Naive thymus-derived CD4-positive, alpha-beta T cell (primary cell): ENCODE measurements around the gene UTP15. TPM values are rescaled to one million over a fixed set of nuclear protein-coding genes. Genes with fewer than 3 reads are reported as not detected.

ENCODE experiments used
- ATAC-seq: fragments of 150-1000 bp; cut with Tn5 transposase; 2 replicates; pipeline ENCODE4 v1.10.0; 2021; ENCODE audit warnings: mild to moderate bottlenecking, moderate library complexity
- CTCF ChIA-PET: fragments of 350-600 bp; sonication (Branson Sonifier 250); formaldehyde crosslinking; loops from one replicate; lab custom pipeline; 2021; ENCODE audit warnings: antibody characterized with exemption; lab: Charles Lee
- POLR2A ChIA-PET: fragments of 350-600 bp; sonication (Branson Sonifier 250); formaldehyde crosslinking; loops from one replicate; lab custom pipeline; 2021; ENCODE audit warnings: antibody characterized with exemption, inconsistent platforms; lab: Charles Lee
- DNase-seq, 9 donors: peaks; one replicate each; pipeline versions ENCODE4 v3.0.0 to v3.0.0-alpha.2; 2020 to 2022; ENCODE audit warnings: mixed read lengths in 1 of 9
- H3K27ac ChIP-seq: one replicate; pipeline ENCODE4 v1.7.0; 2013; ENCODE audit warnings: mild to moderate bottlenecking, low read depth, low read length, moderate library complexity
- H3K27me3 ChIP-seq, 2 donors: one replicate each; pipeline ENCODE4 v1.7.0; 2013; ENCODE audit warnings: low read length in 2 of 2, mild to moderate bottlenecking in 2 of 2, moderate library complexity in 2 of 2; ENCODE audit not compliant: control insufficient read depth in 2 of 2, insufficient read depth in 2 of 2
- H3K36me3 ChIP-seq, 3 experiments: 1 replicate in 2 of 3; 2 replicates in 1 of 3; pipeline ENCODE4 v1.7.0; 2013; ENCODE audit warnings: low read length in 3 of 3, mild to moderate bottlenecking in 3 of 3, moderate library complexity in 1 of 3; ENCODE audit not compliant: insufficient read depth in 3 of 3, control insufficient read depth in 2 of 3
- H3K4me1 ChIP-seq, 2 donors: one replicate each; pipeline ENCODE4 v1.7.0; 2013; ENCODE audit warnings: low read length in 2 of 2, mild to moderate bottlenecking in 2 of 2, moderate library complexity in 1 of 2; ENCODE audit not compliant: control insufficient read depth in 2 of 2, insufficient read depth in 2 of 2
- H3K4me3 ChIP-seq: 2 replicates; pipeline ENCODE4 v1.7.0; 2013; ENCODE audit warnings: mild to moderate bottlenecking, low read length
- H3K9me3 ChIP-seq, 3 experiments: 1 replicate in 2 of 3; 2 replicates in 1 of 3; pipeline ENCODE4 v1.7.0; 2013; ENCODE audit warnings: low read length in 3 of 3; ENCODE audit not compliant: control insufficient read depth in 2 of 3
- H3K27ac Mint-ChIP-seq, 9 donors: one replicate each; pipeline ENCODE4 v1.8.0; 2020 to 2022; ENCODE audit warnings: mixed read lengths in 9 of 9, mild to moderate bottlenecking in 8 of 9, moderate library complexity in 5 of 9, inconsistent platforms in 2 of 9
- H3K27me3 Mint-ChIP-seq, 5 donors: one replicate each; pipeline ENCODE4 v1.8.0; 2021 to 2022; ENCODE audit warnings: mixed read lengths in 5 of 5, mild to moderate bottlenecking in 1 of 5
- H3K36me3 Mint-ChIP-seq, 5 donors: one replicate each; pipeline ENCODE4 v1.8.0; 2020 to 2022; ENCODE audit warnings: mixed read lengths in 5 of 5, mild to moderate bottlenecking in 3 of 5, inconsistent platforms in 1 of 5
- H3K4me1 Mint-ChIP-seq, 7 donors: one replicate each; pipeline ENCODE4 v1.8.0; 2020 to 2022; ENCODE audit warnings: mixed read lengths in 7 of 7, mild to moderate bottlenecking in 3 of 7, inconsistent platforms in 1 of 7
- H3K4me3 Mint-ChIP-seq, 10 donors: one replicate each; pipeline ENCODE4 v1.8.0; 2020 to 2022; ENCODE audit warnings: mild to moderate bottlenecking in 10 of 10, mixed read lengths in 10 of 10, moderate library complexity in 6 of 10, inconsistent platforms in 2 of 10
- H3K9me3 Mint-ChIP-seq, 11 donors: one replicate each; pipeline ENCODE4 v1.8.0; 2020 to 2022; ENCODE audit warnings: mixed read lengths in 11 of 11, mild to moderate bottlenecking in 4 of 11, inconsistent platforms in 1 of 11, moderate library complexity in 1 of 11
- intact Hi-C, 2 donors: fragments of 100-400 bp; cut with micrococcal nuclease; formaldehyde crosslinking; loops; one replicate each; pipeline ENCODE4 v1.15.1; 2023
- polyA plus RNA-seq, 2 donors: library from polyadenylated mRNA; unstranded; fragments of 300-500 nt; fragmentation: Illumina TruSeq; gene quantifications; one replicate each; pipeline ENCODE4 v1.2.3, GENCODE V29; 2021
- total RNA-seq, 6 experiments: library from RNA in 5 of 6; stranded (reverse) in 5 of 6; gene quantifications; 1 replicate in 5 of 6; 2 replicates in 1 of 6; pipeline ENCODE4 v1.2.3 and lab custom pipeline; 2021 to 2026

The UTP15 gene
- total and polyA plus RNA-seq, 7 experiments from 2014 or later = 8.1 to 46.5 (median 24.0) TPM

- peaks cover 0 to 9% (median 4%) of the 10 kb centered on the region in 7 donors for H3K4me1 Mint-ChIP-seq
- ChIA-PET POLR2A (no interaction called here), CTCF (no interaction called here)
- no peaks in the 10 kb centered on the region for H3K36me3 Mint-ChIP-seq
- H3K9me3 Mint-ChIP-seq = peaks cover 0 to 2% (median 0%) of the 10 kb centered on the region in 11 donors
- H3K4me3 ChIP-seq = no peak overlapping the region
- H3K27me3 Mint-ChIP-seq = peaks cover 49 to 69% (median 59%) of the 10 kb centered on the region in 5 donors
- H3K27me3 ChIP-seq = no peaks in the 10 kb centered on the region
- H3K4me3 Mint-ChIP-seq = peak overlapping the region in 1 of 10 donors; percentile 5
- no peak overlapping the region for H3K27ac Mint-ChIP-seq
- intact Hi-C loops = no loop called here
- H3K27ac ChIP-seq = no peak overlapping the region
- no peaks in the 10 kb centered on the region for H3K36me3 ChIP-seq
- no peaks in the 10 kb centered on the region for H3K4me1 ChIP-seq
- no peak for DNase-seq
- H3K9me3 ChIP-seq = no peaks in the 10 kb centered on the region
- ATAC-seq = no peak
Measured at GRCh38 chr5:73623901-73624404, 58.4 kb downstream of the UTP15 start.

- Histone ChIP-seq H3K9me3 (no peaks in the 10 kb centered on the region), H3K4me3 (no peak overlapping the region), H3K36me3 (no peaks in the 10 kb centered on the region), H3K4me1 (no peaks in the 10 kb centered on the region), H3K27ac (no peak overlapping the region), H3K27me3 (no peaks in the 10 kb centered on the region)
- POLR2A ChIA-PET = no interaction called here
- Mint-ChIP-seq H3K27me3 (peaks cover 52 to 71% (median 55%) of the 10 kb centered on the region in 5 donors), H3K27ac (no peak overlapping the region), H3K36me3 (no peaks in the 10 kb centered on the region), H3K9me3 (peaks cover 0 to 2% (median 0%) of the 10 kb centered on the region in 11 donors), H3K4me1 (peaks cover 0 to 9% (median 4%) of the 10 kb centered on the region in 7 donors), H3K4me3 (peak overlapping the region in 3 of 10 donors; percentile 10 to 80 (median 73))
- CTCF ChIA-PET = no interaction called here
- no peak for DNase-seq
- no peak for ATAC-seq
- intact Hi-C loops = no loop called here
Measured at GRCh38 chr5:73624888-73625287, 59.3 kb downstream of the UTP15 start.

- peaks cover 0 to 2% (median 0%) of the 10 kb centered on the region in 11 donors for H3K9me3 Mint-ChIP-seq
- H3K27ac Mint-ChIP-seq = no peak overlapping the region
- Histone ChIP-seq H3K4me3 (no peak overlapping the region), H3K4me1 (no peaks in the 10 kb centered on the region), H3K27ac (no peak overlapping the region), H3K27me3 (no peaks in the 10 kb centered on the region), H3K9me3 (no peaks in the 10 kb centered on the region), H3K36me3 (no peaks in the 10 kb centered on the region)
- intact Hi-C loops = no loop called here
- H3K4me1 Mint-ChIP-seq = peaks cover 0 to 9% (median 4%) of the 10 kb centered on the region in 7 donors
- H3K27me3 Mint-ChIP-seq = peaks cover 47 to 73% (median 52%) of the 10 kb centered on the region in 5 donors
- POLR2A ChIA-PET = no interaction called here
- H3K4me3 Mint-ChIP-seq = peak overlapping the region; percentile 57 to 80 (median 72)
- CTCF ChIA-PET = no interaction called here
- ATAC-seq (no peak), DNase-seq (no peak)
- no peaks in the 10 kb centered on the region for H3K36me3 Mint-ChIP-seq
Measured at GRCh38 chr5:73625372-73625943, 59.9 kb downstream of the UTP15 start.

- Mint-ChIP-seq H3K27me3 (peaks cover 45 to 74% (median 49%) of the 10 kb centered on the region in 5 donors), H3K27ac (no peak within 1 kb of the TSS), H3K36me3 (no peaks in the 10 kb centered on the region), H3K9me3 (peaks cover 0 to 2% (median 0%) of the 10 kb centered on the region in 11 donors), H3K4me3 (peak within 1 kb of the TSS; percentile 57 to 80 (median 72)), H3K4me1 (peaks cover 0 to 9% (median 4%) of the 10 kb centered on the region in 7 donors)
- Histone ChIP-seq H3K9me3 (no peaks in the 10 kb centered on the region), H3K27me3 (no peaks in the 10 kb centered on the region), H3K4me1 (no peaks in the 10 kb centered on the region), H3K4me3 (peak within 1 kb of the TSS; percentile 27), H3K27ac (no peak within 1 kb of the TSS), H3K36me3 (no peaks in the 10 kb centered on the region)
- DNase-seq (peak in 2 of 9 donors; percentile 9 to 25), ATAC-seq (peak; percentile 83)
- intact Hi-C loops = no loop called here
- POLR2A ChIA-PET = no interaction called here
- CTCF ChIA-PET = no interaction called here
Measured at GRCh38 chr5:73625944-73626811, 60.6 kb downstream of the UTP15 start, which contains the start of gene ARHGEF28. TSS of gene ARHGEF28 (plus strand) at chr5:73626196. CDS start at chr5:73684852, 58,656 bp downstream.

DNA sequence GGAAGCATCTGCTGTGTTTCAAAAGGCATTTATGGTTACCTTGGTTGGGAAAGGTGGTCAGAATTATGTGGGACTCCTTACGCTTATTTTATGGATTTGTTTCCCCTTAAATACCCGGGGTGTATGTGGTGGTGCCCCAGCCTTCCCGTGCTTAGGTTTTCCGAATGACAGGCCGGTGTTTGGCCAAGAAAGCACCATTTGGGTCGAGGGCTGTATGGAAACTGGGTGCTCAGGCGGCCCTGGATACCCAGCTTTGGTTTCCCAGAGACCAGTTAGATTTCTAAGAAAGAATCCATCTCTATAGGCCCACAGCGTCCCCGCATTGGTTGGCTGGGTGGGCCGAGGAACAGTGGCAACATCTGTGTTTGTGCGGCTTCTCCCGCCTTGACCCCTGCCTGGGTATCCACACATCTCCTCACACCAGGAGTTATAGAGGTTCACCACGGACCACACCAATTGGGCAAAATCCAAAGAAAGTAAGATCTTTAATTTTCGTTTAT, 61.3 kb downstream of the UTP15 start:
- Mint-ChIP-seq H3K4me1 (peaks cover 0 to 9% (median 4%) of the 10 kb centered on the region in 7 donors), H3K27ac (no peak overlapping the region), H3K27me3 (peaks cover 41 to 73% (median 51%) of the 10 kb centered on the region in 5 donors), H3K4me3 (peak overlapping the region in 7 of 10 donors; percentile 0 to 64 (median 39)), H3K9me3 (peaks cover 0 to 2% (median 0%) of the 10 kb centered on the region in 11 donors), H3K36me3 (no peaks in the 10 kb centered on the region)
- Histone ChIP-seq H3K27me3 (no peaks in the 10 kb centered on the region), H3K4me3 (no peak overlapping the region), H3K36me3 (no peaks in the 10 kb centered on the region), H3K4me1 (no peaks in the 10 kb centered on the region), H3K27ac (no peak overlapping the region), H3K9me3 (no peaks in the 10 kb centered on the region)
- ChIA-PET CTCF (no interaction called here), POLR2A (no interaction called here)
- DNase-seq (no peak), ATAC-seq (no peak)
- intact Hi-C loops = no loop called here

GRCh38 chr5:73629456-73629855, 63.9 kb downstream of the UTP15 start:
- Histone ChIP-seq H3K9me3 (no peaks in the 10 kb centered on the region), H3K4me1 (no peaks in the 10 kb centered on the region), H3K4me3 (no peak overlapping the region), H3K27me3 (no peaks in the 10 kb centered on the region), H3K27ac (no peak overlapping the region), H3K36me3 (no peaks in the 10 kb centered on the region)
- Mint-ChIP-seq H3K36me3 (no peaks in the 10 kb centered on the region), H3K9me3 (no peaks in the 10 kb centered on the region), H3K27me3 (peaks cover 30 to 64% (median 42%) of the 10 kb centered on the region in 5 donors), H3K4me3 (no peak overlapping the region), H3K4me1 (peaks cover 0 to 9% (median 4%) of the 10 kb centered on the region in 7 donors), H3K27ac (no peak overlapping the region)
- ChIA-PET CTCF (no interaction called here), POLR2A (no interaction called here)
- no peak for ATAC-seq
- no peak for DNase-seq
- intact Hi-C loops = no loop called here
